Lower leg skin (tissue), 3 donors: ENCODE results near the gene SPAST.

Experiments used
- POLR2A ChIP-seq, 2 donors: fragments of 450-650 bp; IDR thresholded peaks; one replicate each; pipeline ENCODE4 v1.6.1; 2016 to 2017; ENCODE audit warnings: antibody characterized with exemption in 2 of 2, mild to moderate bottlenecking in 1 of 2, moderate library complexity in 1 of 2
- TF ChIP-seq, protein P1 (sequence below), 3 donors: fragments of 450-650 bp; IDR thresholded peaks; one replicate each; pipeline ENCODE4 v1.5.1; 2016; ENCODE audit warnings: antibody characterized with exemption in 3 of 3, mild to moderate bottlenecking in 3 of 3, moderate library complexity in 2 of 3

DNA sequence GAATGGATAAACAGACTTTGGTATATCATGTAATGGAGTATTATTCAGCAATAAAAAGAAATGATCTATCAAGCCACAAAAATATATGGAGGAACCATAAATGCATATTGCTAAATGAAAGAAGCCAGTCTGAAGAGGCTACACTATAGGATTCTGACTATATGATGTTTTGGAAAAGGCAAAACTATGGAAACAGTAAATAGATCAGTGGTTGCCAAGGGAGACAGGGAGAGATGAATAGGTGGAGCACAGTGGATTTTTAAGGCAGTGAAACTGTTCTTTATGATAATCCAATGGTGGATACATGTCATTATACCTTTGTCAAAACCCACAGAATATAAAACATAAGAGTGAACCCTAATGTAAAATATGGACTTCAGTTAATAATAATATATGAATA, 61.3 kb downstream of the SPAST start:
- TF ChIP-seq, protein P1, sequence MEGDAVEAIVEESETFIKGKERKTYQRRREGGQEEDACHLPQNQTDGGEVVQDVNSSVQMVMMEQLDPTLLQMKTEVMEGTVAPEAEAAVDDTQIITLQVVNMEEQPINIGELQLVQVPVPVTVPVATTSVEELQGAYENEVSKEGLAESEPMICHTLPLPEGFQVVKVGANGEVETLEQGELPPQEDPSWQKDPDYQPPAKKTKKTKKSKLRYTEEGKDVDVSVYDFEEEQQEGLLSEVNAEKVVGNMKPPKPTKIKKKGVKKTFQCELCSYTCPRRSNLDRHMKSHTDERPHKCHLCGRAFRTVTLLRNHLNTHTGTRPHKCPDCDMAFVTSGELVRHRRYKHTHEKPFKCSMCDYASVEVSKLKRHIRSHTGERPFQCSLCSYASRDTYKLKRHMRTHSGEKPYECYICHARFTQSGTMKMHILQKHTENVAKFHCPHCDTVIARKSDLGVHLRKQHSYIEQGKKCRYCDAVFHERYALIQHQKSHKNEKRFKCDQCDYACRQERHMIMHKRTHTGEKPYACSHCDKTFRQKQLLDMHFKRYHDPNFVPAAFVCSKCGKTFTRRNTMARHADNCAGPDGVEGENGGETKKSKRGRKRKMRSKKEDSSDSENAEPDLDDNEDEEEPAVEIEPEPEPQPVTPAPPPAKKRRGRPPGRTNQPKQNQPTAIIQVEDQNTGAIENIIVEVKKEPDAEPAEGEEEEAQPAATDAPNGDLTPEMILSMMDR (IDR thresholded peaks at IDR 0.05), result no peak
- TF ChIP-seq POLR2A (IDR thresholded peaks at IDR 0.05), result no peak
